PC-9 (cell line): ENCODE results near the gene UBR1.

Source experiments
- EZH2 ChIP-seq: fragments of 200-600 bp; sonication (generic); IDR thresholded peaks from 2 replicates; pipeline ENCODE4 v1.8.0; 2017; ENCODE audit warnings: antibody characterized with exemption, low read depth
- TF ChIP-seq, protein P1 (sequence below): fragments of 200-600 bp; sonication (generic); conservative IDR thresholded peaks from 2 replicates; pipeline ENCODE4 v1.6.1; 2017; ENCODE audit warnings: mixed run types, antibody characterized with exemption, mild to moderate bottlenecking, moderate library complexity

DNA sequence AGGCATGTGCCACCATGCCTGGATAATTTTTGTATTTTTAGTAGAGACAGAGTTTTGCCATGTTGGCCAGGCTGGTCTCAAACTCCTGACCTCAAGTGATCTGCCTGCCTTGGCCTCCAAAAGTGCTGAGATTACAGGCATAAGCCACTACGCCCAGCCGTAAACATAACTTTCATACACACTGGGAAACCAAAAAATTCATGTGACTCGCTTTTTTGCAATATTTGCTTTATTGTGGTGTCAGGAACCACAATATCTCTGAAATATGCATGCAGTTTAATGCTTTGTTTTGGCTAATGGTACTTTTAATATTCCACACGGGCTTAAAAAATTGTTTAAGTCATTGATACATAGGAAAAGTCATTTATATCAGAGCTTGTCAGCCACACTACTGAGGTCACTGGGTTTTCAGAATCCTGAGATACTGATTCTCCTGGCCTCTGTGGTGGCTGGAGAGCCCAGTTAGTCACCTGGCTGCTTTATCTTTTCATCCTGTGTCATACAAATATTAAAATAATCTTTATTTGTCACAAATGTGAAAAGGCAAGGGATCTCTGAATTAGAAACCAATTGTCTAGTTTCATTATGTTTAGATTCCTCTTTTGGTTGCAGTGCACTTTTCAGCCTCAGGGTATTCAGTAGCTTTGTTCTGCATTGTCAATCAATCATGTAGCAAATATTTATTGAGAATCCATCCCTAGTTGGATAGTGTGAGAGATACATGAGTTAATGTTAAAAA, 37.5 kb upstream of the UBR1 start:
- TF ChIP-seq, protein P1, sequence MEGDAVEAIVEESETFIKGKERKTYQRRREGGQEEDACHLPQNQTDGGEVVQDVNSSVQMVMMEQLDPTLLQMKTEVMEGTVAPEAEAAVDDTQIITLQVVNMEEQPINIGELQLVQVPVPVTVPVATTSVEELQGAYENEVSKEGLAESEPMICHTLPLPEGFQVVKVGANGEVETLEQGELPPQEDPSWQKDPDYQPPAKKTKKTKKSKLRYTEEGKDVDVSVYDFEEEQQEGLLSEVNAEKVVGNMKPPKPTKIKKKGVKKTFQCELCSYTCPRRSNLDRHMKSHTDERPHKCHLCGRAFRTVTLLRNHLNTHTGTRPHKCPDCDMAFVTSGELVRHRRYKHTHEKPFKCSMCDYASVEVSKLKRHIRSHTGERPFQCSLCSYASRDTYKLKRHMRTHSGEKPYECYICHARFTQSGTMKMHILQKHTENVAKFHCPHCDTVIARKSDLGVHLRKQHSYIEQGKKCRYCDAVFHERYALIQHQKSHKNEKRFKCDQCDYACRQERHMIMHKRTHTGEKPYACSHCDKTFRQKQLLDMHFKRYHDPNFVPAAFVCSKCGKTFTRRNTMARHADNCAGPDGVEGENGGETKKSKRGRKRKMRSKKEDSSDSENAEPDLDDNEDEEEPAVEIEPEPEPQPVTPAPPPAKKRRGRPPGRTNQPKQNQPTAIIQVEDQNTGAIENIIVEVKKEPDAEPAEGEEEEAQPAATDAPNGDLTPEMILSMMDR, result no peak
- TF ChIP-seq EZH2, result no peak
